Breast epithelium (tissue), 3 donors: ENCODE data around the gene RRAGD.

Experiments used
- POLR2A ChIP-seq: fragments of 450-650 bp; IDR thresholded peaks from one replicate; pipeline ENCODE4 v1.6.1; 2016; ENCODE audit warnings: antibody characterized with exemption, mild to moderate bottlenecking, moderate library complexity
- POLR2AphosphoS5 ChIP-seq, 3 donors: sonication (generic); formaldehyde crosslinking; IDR thresholded peaks; one replicate each; pipeline ENCODE4 v1.6.1; 2017; ENCODE audit warnings: antibody characterized with exemption in 3 of 3
- TF ChIP-seq, protein P1 (sequence below), 3 donors: fragments of 450-650 bp; IDR thresholded peaks; one replicate each; pipeline ENCODE4 v1.5.1; 2016 to 2017; ENCODE audit warnings: antibody characterized with exemption in 3 of 3, mild to moderate bottlenecking in 3 of 3, moderate library complexity in 3 of 3

GRCh38 chr6:89438248-89438647 is 26.2 kb upstream of the RRAGD start:
- TF ChIP-seq, protein P1, sequence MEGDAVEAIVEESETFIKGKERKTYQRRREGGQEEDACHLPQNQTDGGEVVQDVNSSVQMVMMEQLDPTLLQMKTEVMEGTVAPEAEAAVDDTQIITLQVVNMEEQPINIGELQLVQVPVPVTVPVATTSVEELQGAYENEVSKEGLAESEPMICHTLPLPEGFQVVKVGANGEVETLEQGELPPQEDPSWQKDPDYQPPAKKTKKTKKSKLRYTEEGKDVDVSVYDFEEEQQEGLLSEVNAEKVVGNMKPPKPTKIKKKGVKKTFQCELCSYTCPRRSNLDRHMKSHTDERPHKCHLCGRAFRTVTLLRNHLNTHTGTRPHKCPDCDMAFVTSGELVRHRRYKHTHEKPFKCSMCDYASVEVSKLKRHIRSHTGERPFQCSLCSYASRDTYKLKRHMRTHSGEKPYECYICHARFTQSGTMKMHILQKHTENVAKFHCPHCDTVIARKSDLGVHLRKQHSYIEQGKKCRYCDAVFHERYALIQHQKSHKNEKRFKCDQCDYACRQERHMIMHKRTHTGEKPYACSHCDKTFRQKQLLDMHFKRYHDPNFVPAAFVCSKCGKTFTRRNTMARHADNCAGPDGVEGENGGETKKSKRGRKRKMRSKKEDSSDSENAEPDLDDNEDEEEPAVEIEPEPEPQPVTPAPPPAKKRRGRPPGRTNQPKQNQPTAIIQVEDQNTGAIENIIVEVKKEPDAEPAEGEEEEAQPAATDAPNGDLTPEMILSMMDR (IDR thresholded peaks at IDR 0.05) = no peak
- TF ChIP-seq POLR2A = no peak
- no peak for TF ChIP-seq POLR2AphosphoS5 (IDR thresholded peaks at IDR 0.05)
